DOHH2 (cell line): ENCODE results near the gene ERBB2.

Experiments
- EZH2phosphoT487 ChIP-seq: fragments of 200-600 bp; sonication (generic); IDR thresholded peaks from 2 replicates; pipeline ENCODE4 v1.6.1; 2017; ENCODE audit warnings: borderline replicate concordance, mild to moderate bottlenecking, antibody characterized with exemption, low read length, moderate library complexity, mixed read lengths
- TF ChIP-seq, protein P1 (sequence below): fragments of 200-600 bp; sonication (generic); IDR thresholded peaks from one replicate; pipeline ENCODE4 v1.5.1; 2014; ENCODE audit warnings: antibody characterized with exemption, mild to moderate bottlenecking, low read depth, low read length; ENCODE audit not compliant: poor library complexity, severe bottlenecking

DNA sequence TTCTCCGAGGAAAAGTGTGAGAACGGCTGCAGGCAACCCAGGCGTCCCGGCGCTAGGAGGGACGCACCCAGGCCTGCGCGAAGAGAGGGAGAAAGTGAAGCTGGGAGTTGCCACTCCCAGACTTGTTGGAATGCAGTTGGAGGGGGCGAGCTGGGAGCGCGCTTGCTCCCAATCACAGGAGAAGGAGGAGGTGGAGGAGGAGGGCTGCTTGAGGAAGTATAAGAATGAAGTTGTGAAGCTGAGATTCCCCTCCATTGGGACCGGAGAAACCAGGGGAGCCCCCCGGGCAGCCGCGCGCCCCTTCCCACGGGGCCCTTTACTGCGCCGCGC lies at the start of gene ERBB2:
- TF ChIP-seq, protein P1, sequence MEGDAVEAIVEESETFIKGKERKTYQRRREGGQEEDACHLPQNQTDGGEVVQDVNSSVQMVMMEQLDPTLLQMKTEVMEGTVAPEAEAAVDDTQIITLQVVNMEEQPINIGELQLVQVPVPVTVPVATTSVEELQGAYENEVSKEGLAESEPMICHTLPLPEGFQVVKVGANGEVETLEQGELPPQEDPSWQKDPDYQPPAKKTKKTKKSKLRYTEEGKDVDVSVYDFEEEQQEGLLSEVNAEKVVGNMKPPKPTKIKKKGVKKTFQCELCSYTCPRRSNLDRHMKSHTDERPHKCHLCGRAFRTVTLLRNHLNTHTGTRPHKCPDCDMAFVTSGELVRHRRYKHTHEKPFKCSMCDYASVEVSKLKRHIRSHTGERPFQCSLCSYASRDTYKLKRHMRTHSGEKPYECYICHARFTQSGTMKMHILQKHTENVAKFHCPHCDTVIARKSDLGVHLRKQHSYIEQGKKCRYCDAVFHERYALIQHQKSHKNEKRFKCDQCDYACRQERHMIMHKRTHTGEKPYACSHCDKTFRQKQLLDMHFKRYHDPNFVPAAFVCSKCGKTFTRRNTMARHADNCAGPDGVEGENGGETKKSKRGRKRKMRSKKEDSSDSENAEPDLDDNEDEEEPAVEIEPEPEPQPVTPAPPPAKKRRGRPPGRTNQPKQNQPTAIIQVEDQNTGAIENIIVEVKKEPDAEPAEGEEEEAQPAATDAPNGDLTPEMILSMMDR, result no peak
- TF ChIP-seq EZH2phosphoT487, result no peak
